Muscle layer of duodenum (tissue), 2 donors: Measurements from ENCODE around the gene SCN5A.
A peak's percentile ranks its signal among the peaks of the same experiment; 100 is the strongest.

Source experiments
- H3K27ac ChIP-seq: one replicate; pipeline ENCODE4 v1.7.0; 2013; ENCODE audit warnings: mild to moderate bottlenecking, low read length
- H3K27me3 ChIP-seq: one replicate; pipeline ENCODE4 v1.7.0; 2013; ENCODE audit warnings: low read depth, mild to moderate bottlenecking, control low read depth, low read length
- H3K36me3 ChIP-seq, 2 donors: one replicate each; pipeline ENCODE4 v1.7.0; 2013; ENCODE audit warnings: low read length in 2 of 2, control low read depth in 1 of 2, mild to moderate bottlenecking in 1 of 2; ENCODE audit not compliant: insufficient read depth in 2 of 2, control insufficient read depth in 1 of 2
- H3K4me1 ChIP-seq, 2 donors: one replicate each; pipeline ENCODE4 v1.7.0; 2013; ENCODE audit warnings: low read length in 2 of 2, mild to moderate bottlenecking in 2 of 2, control low read depth in 1 of 2, moderate library complexity in 1 of 2; ENCODE audit not compliant: insufficient read depth in 2 of 2, control insufficient read depth in 1 of 2
- H3K4me3 ChIP-seq, 2 donors: one replicate each; pipeline ENCODE4 v1.7.0; 2013; ENCODE audit warnings: low read length in 2 of 2, low read depth in 1 of 2, mild to moderate bottlenecking in 1 of 2
- H3K9me3 ChIP-seq, 2 donors: one replicate each; pipeline ENCODE4 v1.7.0; 2013; ENCODE audit warnings: low read length in 2 of 2, control low read depth in 1 of 2, mild to moderate bottlenecking in 1 of 2; ENCODE audit not compliant: control insufficient read depth in 1 of 2
- donor health status: healthy.

SCN5A gene

DNA sequence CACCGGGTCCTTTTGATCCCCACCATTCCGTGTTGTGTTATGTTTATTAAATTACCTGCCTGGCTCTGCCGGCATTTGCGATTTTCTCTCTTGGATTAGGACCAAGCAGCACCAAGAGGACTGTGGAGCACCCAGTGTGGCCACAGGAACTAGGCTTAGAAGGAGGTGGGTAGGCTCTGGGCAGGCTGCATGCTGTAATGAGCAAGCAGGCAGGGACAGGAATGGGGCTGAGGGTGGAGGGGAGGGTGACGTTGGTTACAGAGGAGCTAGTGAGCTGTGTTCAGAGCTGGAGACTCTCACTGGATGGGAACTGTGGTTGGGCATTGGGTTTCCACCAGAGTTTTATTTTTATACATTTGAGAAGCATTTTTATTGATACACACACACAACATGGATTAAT is 7.9 kb upstream of the SCN5A start:
- no peak overlapping the region for H3K27ac ChIP-seq
- H3K4me1 ChIP-seq = no peaks in the 10 kb centered on the region
- H3K27me3 ChIP-seq = peaks cover 9% of the 10 kb centered on the region
- H3K36me3 ChIP-seq = no peaks in the 10 kb centered on the region
- H3K4me3 ChIP-seq = no peak overlapping the region
- peaks cover 0 to 4% of the 10 kb centered on the region in 2 donors for H3K9me3 ChIP-seq

DNA sequence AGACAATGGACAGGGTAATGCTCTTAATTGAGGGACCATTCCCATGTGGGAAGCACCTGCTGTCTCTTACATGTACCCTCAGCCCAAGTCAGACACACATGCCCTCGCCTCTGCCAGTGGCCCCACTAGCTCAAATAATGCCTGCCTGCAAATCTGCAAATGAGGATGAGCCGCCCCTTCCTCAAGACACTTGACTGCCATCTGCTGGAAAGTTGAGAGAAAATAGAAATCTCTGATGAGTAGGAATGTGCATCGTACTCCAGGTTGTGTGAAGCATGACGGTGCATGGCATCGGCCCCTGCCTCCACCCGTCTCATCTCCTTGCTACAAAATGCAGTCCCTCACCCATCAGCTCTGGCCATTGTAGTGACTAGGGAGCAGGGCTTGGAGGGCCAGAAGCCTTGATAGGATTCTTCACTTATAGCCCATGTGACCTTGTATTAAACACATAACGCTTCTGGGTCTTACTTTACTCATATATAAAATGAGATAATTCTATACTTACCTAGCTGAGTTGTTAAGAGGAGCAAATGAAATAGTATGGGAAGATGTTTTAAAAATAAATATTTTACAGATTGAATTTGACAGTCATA is 6.3 kb upstream of the SCN5A start:
- Histone ChIP-seq H3K4me1 (peaks cover 0 to 4% of the 10 kb centered on the region in 2 donors), H3K27me3 (peaks cover 9% of the 10 kb centered on the region), H3K36me3 (no peaks in the 10 kb centered on the region), H3K27ac (no peak overlapping the region), H3K4me3 (no peak overlapping the region), H3K9me3 (no peaks in the 10 kb centered on the region)

DNA sequence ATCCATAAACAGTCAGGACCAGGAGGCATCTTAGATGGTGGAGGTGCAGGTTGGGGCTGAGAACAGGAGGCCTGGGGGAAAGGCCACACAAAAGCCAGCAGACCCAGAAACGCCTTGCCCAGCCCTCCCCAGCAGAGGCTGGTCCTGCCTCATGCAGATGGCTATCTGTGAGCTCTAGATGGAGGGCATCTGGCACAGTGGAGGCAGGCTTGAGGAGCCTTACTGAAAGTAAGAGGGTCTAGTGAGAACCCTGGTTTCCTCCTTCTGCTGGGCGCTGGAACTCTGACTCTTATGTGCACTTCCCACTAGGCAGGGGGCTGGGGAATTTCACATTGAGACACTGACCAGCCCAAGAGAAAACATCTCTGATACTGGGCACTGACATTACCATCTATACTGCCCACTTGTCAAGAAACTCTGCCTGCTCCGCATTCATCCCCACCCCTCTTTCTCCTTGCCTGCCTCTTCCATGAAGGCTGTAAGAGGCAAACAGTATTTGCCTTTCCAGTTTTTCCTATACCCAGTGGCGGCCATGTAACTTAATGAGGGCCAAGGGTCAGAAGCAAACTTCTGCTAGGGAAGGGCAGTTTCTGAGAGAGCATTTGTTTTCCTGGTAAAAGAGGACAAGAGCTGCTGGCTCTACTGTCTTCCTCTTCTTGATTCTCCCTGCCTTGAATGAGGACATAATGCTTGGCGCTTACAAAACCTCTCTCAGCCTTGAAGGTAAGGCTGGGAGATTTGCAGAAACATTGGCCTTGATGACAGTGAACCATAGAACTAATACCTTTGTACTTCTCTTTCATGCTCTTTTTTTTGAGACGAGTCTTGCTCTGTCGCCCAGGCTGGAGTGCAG is 4.4 kb upstream of the SCN5A start:
- no peaks in the 10 kb centered on the region for H3K36me3 ChIP-seq
- peaks cover 16% of the 10 kb centered on the region for H3K27me3 ChIP-seq
- no peak overlapping the region for H3K27ac ChIP-seq
- H3K4me3 ChIP-seq = no peak overlapping the region
- peaks cover 0 to 15% of the 10 kb centered on the region in 2 donors for H3K4me1 ChIP-seq
- H3K9me3 ChIP-seq = no peaks in the 10 kb centered on the region

DNA sequence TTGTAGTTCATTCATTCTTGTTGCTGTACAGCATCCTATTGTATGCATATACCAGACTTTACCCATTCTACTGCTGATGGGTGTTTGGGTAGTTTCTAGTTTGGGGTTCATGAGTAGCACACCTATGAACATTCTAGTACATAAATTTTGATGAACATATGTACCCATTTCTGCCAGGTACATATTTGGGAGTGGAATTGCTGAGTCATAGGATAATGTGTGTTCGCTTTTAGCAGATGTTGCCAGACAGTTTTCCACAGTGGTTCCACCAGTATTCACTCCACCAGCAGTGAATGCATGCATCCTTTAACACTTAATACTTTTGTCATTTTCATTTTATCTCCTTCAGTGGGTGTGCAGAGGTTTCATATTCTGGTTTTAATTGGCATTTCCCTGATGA is 3.4 kb upstream of the SCN5A start:
- no peaks in the 10 kb centered on the region for H3K36me3 ChIP-seq
- peaks cover 0 to 20% of the 10 kb centered on the region in 2 donors for H3K4me1 ChIP-seq
- H3K9me3 ChIP-seq = no peaks in the 10 kb centered on the region
- H3K27ac ChIP-seq = no peak overlapping the region
- peaks cover 25% of the 10 kb centered on the region for H3K27me3 ChIP-seq
- H3K4me3 ChIP-seq = no peak overlapping the region

DNA sequence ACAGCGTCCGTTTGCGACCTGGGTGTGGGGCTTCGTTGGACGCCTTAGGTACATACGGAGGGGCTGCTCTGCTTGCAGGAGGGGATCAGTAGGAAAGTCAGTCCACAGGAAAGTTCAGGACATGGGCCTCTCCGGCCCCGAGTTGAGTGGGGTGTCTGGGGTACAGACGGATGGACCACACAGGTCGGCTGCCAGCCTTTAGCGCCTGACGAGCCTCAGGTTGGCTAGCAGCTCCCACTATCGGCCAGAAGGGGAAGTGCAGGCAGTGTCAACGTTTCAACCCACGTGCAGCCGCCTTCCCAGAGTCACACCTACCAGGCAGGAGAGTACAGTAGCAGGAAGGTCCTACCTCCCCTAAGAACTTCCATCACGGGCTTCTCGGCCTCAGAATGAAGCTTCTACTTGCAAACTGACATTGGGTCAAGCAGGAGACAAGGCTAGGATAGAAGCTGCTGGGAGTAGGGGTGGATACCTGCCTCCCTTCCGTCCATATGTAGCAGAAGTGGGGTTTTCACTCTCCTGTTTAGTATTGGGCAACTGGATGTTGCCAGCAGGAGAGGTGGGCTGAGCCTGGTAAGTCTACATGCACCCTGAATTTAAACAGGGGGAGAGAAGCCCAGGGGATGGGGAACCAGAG is 1.8 kb upstream of the SCN5A start:
- H3K27me3 ChIP-seq = peaks cover 17% of the 10 kb centered on the region
- H3K4me1 ChIP-seq = peaks cover 0 to 20% of the 10 kb centered on the region in 2 donors
- no peak overlapping the region for H3K4me3 ChIP-seq
- no peak overlapping the region for H3K27ac ChIP-seq
- no peaks in the 10 kb centered on the region for H3K36me3 ChIP-seq
- no peaks in the 10 kb centered on the region for H3K9me3 ChIP-seq

DNA sequence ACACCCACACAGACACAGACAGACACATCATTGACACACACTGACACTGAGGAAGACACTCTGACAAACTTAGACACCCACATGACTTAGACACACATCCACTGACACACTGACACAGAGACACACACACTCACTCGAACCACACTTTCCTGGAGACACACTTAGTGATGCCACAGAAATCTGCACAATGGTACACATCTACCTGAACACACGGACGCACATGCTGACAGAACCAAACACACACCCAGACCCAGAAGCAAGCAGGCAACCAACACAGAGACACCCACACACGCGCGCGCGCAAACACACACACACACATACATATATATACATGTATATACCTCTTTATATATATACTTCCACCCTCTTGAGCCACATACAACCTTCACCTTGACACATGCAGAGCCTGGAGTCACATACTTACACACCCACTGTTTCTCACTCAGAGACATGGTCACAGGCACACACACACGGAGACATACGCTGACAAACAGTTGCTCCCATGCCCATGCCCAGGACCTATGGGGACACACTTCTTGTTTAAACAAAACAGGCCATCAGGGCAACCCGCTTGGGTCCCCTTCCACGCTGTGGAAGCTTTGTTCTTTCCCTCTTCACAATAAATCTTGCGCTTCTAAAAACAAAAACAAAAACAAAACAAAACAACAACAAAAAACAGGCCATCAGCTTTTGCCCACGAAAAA is 913 bp upstream of the SCN5A start:
- Histone ChIP-seq H3K4me3 (peak overlapping the region; percentile 47 to 49), H3K36me3 (no peaks in the 10 kb centered on the region), H3K27ac (no peak overlapping the region), H3K9me3 (no peaks in the 10 kb centered on the region), H3K4me1 (peaks cover 0 to 20% of the 10 kb centered on the region in 2 donors), H3K27me3 (peaks cover 17% of the 10 kb centered on the region)

DNA sequence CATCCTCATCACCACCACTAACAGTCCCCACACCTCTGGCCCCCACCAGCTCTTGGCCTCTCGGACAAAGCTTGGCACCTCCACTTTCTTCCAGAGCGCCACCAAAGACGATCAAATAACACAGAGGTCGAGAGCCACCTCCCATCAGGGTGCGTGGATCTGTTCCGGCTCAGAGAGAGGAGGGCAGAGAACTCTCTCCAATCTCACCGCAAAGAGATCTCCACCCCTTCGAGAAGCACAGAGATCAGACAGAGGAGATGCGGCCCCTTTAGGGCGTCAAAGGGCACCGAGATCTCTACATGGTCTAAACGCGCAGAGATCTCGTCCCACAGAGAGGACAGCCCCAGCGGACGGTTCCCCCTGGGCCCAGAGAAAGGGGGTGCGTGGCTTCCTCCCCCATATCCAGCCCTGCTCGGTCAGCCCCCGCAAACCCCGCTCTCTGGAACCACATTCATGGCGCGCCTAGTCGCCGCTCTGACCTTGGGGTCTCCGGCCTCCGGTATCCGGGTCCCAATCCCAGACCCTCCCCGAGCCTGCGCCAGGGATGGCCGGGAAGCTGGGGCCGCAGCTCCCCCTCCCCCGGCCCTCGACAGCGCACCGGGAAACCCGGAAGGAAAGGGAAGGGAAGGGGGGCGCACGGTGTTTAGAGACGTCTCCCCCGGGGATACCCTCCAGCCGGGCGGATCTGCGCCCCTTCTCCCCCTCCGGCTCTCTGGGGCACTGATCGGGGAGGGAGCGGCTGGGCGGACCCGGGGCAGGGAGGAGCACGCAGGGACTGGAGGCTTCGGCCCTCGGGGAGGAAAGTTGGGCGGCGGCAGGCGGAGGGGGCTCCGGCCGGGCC is 608 bp downstream of the SCN5A start:
- Histone ChIP-seq H3K4me3 (peak overlapping the region; percentile 31 to 63), H3K9me3 (no peaks in the 10 kb centered on the region), H3K27ac (no peak overlapping the region), H3K36me3 (no peaks in the 10 kb centered on the region), H3K27me3 (peaks cover 17% of the 10 kb centered on the region), H3K4me1 (peaks cover 0 to 20% of the 10 kb centered on the region in 2 donors)

DNA sequence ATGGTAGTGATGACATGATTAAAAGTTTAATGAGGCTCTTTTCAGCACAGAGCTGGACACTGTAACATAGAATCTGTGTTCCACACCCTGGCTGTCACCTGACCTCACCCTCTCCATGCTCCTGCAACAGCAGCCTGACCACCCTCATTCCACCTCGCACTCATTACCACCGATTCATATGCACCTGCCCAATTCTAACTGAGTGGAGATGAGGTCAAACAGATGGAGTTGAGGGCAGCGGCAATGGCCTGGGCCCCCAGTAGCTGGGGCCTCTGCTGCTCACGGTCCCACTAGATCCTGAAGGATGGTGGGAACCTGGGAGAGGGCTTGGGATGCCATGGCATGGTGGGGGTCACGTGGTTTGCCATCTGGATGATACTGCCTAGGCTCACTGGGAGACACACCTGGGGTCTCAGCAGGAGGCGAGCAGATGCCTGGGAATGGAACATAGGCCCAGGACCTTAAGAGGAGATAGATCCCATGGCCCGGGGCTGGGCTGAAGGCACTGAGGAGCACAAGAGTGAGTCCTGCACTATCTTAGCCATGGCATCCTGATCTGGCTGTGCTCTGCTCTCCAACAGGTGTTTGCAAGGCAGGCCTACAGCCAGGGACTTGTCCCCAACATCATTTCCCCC is 1.3 kb downstream of the SCN5A start:
- Histone ChIP-seq H3K36me3 (no peaks in the 10 kb centered on the region), H3K4me1 (peaks cover 0 to 20% of the 10 kb centered on the region in 2 donors), H3K4me3 (no peak overlapping the region), H3K27me3 (peaks cover 17% of the 10 kb centered on the region), H3K27ac (no peak overlapping the region), H3K9me3 (no peaks in the 10 kb centered on the region)

DNA sequence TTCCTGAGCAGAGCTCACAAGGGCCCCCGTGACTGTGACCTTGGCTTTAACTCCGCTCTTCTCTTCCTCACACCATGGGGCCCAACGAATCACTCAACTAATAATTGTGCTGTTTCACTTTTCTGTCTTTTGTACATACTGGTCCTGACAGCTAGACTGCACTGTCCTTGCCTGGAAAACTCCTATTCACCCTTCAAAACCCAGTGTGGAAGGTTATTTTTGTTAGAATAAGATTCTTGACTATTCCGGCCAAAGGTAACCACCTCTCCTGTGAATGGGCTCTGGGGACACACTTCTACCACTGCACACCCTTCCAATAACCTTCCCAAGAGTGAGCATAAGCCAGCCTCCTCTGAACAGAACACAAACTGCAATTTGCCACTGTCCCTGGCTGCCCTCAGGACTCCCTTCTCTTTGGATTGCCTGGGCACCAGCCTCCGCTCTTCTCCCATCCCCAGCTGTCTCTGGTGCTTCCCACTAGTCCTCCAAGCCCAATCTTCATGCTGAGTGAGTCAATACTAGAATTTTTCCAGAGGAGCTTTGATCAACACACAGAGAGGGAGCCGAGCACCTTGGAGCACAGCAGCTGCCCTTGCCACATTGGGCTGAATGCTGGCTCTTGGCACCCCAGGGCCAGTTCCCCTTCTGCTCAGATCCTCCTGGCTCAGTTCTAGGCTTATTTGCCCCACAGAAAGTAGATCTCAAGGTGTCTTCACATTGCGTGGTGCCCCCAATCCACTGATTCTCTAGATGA is 2.1 kb downstream of the SCN5A start:
- no peak overlapping the region for H3K27ac ChIP-seq
- H3K4me3 ChIP-seq = no peak overlapping the region
- peaks cover 17% of the 10 kb centered on the region for H3K27me3 ChIP-seq
- H3K4me1 ChIP-seq = peaks cover 0 to 20% of the 10 kb centered on the region in 2 donors
- H3K36me3 ChIP-seq = no peaks in the 10 kb centered on the region
- H3K9me3 ChIP-seq = no peaks in the 10 kb centered on the region

DNA sequence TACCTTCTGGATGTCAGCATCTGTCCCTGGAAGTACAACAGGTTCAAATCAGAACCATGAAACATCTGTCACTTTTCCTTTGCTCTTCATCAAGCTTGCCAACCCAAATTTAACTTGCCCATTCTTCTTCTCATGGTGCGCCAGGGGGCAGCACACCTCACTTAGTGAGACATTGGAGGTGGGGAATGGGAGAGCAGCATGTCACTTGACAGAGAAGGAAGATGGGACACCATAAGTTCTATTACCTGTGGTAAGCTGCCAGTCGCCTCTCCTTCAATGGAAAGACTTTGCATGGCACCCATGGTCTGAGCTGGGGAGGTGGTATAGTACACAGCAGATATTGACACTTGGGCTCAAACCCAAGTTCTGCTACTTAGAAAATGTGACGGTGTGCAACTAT is 2.9 kb downstream of the SCN5A start:
- no peak overlapping the region for H3K4me3 ChIP-seq
- no peaks in the 10 kb centered on the region for H3K9me3 ChIP-seq
- no peaks in the 10 kb centered on the region for H3K36me3 ChIP-seq
- H3K4me1 ChIP-seq = peaks cover 0 to 20% of the 10 kb centered on the region in 2 donors
- H3K27ac ChIP-seq = no peak overlapping the region
- peaks cover 17% of the 10 kb centered on the region for H3K27me3 ChIP-seq
